ENCODE data around the gene LAMTOR5. TPM values are rescaled to one million over a fixed set of nuclear protein-coding genes. Genes with fewer than 3 reads are reported as not detected.

Gene LAMTOR5
- total and polyA plus RNA-seq, 2 of the 4 experiments (the other 2 are of a cell fraction), result 159 to 369 TPM

GRCh38 chr1:110434946-110435345 is 27.5 kb upstream of the LAMTOR5 start:
- Histone ChIP-seq H3K27ac (ENCODE audit: insufficient read depth, low read length) (no peak overlapping the region), H2BK20ac (ENCODE audit: low read depth, low read length) (no peak overlapping the region), H3K9me3 (ENCODE audit: control insufficient read depth, insufficient read depth, low read length) (no peaks in the 10 kb centered on the region), H4K5ac (ENCODE audit: low read depth, low read length) (no peak overlapping the region), H2AK5ac (ENCODE audit: low read depth, low read length) (no peak overlapping the region), H3K9ac (ENCODE audit: low read depth, low read length) (no peak overlapping the region), H2AK9ac (replicated peaks; ENCODE audit: low read depth, low read length, poor library complexity) (no peak overlapping the region), H3K23ac (ENCODE audit: low read depth, low read length) (no peak overlapping the region), H2AFZ (replicated peaks; ENCODE audit: low read length, poor library complexity) (no peak overlapping the region), H3K79me1 (ENCODE audit: low read depth in 1 of 2, low read length in 2 of 2) (no peaks in the 10 kb centered on the region), H2BK5ac (ENCODE audit: low read depth, low read length, poor library complexity, severe bottlenecking) (no peak overlapping the region), H3K4me3 (ENCODE audit: insufficient read depth, low read depth, low read length) (no peak overlapping the region), H3K14ac (replicated peaks; ENCODE audit: low read depth, low read length) (no peak overlapping the region), H4K91ac (ENCODE audit: insufficient read depth, low read depth, low read length) (no peak overlapping the region), H2BK15ac (ENCODE audit: low read depth, low read length) (no peak overlapping the region), H4K8ac (ENCODE audit: low read depth in 2 of 2, low read length in 2 of 2) (no peak overlapping the region), H4K20me1 (ENCODE audit: insufficient read depth, low read length) (no peaks in the 10 kb centered on the region), H3K36me3 (ENCODE audit: control insufficient read depth, insufficient read depth, low read length) (no peaks in the 10 kb centered on the region), H3K4ac (ENCODE audit: low read depth, low read length) (no peak overlapping the region), H3K18ac (ENCODE audit: low read depth, low read length) (no peak overlapping the region), H2BK120ac (ENCODE audit: low read depth, low read length) (no peak overlapping the region), H3K9me1 (ENCODE audit: insufficient read depth, low read length) (no peaks in the 10 kb centered on the region), H3K4me1 (ENCODE audit: control insufficient read depth, insufficient read depth, low read length) (peaks cover 2% of the 10 kb centered on the region; the same call in 1 of the 2 replicates), H3K4me2 (ENCODE audit: low read depth, low read length) (no peak overlapping the region), H3K27me3 (ENCODE audit: control insufficient read depth, insufficient read depth, low read length) (peaks cover 46% of the 10 kb centered on the region), H3K56ac (ENCODE audit: extremely low read depth, insufficient read depth, low read length) (no peak overlapping the region)
- intact Hi-C loops (cut with micrococcal nuclease) (no loop called here), dilution Hi-C loops (cut with HindIII; ENCODE audit: low sequenced_read_pairs, unreplicated experiment) (no loop called here), in situ Hi-C loops (cut with MboI; ENCODE audit: low sequenced_read_pairs) (no loop called here)
- ChIA-PET CTCF (interaction anchor here (0.8 kb wide), 1 partner anchor 25 kb away, joined by 3 read pairs; no protein-coding TSS in a partner anchor), POLR2A (ENCODE audit: unreplicated experiment) (no interaction called here)
- DNase-seq (no peak), ATAC-seq (ENCODE audit: low read depth) (no peak)
- TF ChIP-seq RAD21 (IDR thresholded peaks at IDR 0.05; ENCODE audit: low read length) (no peak), MAFK (IDR thresholded peaks at IDR 0.05; ENCODE audit: low read depth, low read length) (no peak), POLR2A (IDR thresholded peaks at IDR 0.05; ENCODE audit: low read depth, low read length) (no peak), FOS (IDR thresholded peaks at IDR 0.05; ENCODE audit: low read depth, low read length) (no peak), MXI1 (IDR thresholded peaks at IDR 0.05; ENCODE audit: borderline replicate concordance, low read depth, low read length) (no peak), ELK1 (IDR thresholded peaks at IDR 0.05; ENCODE audit: borderline replicate concordance, low read depth, low read length) (no peak), CHD1 (IDR thresholded peaks at IDR 0.05; ENCODE audit: low read depth, low read length) (no peak), BHLHE40 (IDR thresholded peaks at IDR 0.05; ENCODE audit: low read depth, low read length) (no peak), RFX5 (IDR thresholded peaks at IDR 0.05; ENCODE audit: low read depth, low read length) (no peak), SMC3 (IDR thresholded peaks at IDR 0.05; ENCODE audit: low read depth, low read length) (no peak), RCOR1 (IDR thresholded peaks at IDR 0.05; ENCODE audit: insufficient replicate concordance, low read length) (no peak), CEBPB (IDR thresholded peaks at IDR 0.05; ENCODE audit: low read depth, low read length) (no peak), CTCF (conservative IDR thresholded peaks at IDR 0.05; ENCODE audit: low read depth, low read length) (no peak), NFE2L2 (IDR thresholded peaks at IDR 0.05; ENCODE audit: low read depth, low read length) (no peak), MAZ (IDR thresholded peaks at IDR 0.05; ENCODE audit: borderline replicate concordance, low read depth, low read length) (no peak), USF2 (IDR thresholded peaks at IDR 0.05; ENCODE audit: low read depth, low read length) (no peak)
- WGBS, 2 experiments (ENCODE audit: extremely low coverage in 2 of 2, insufficient read length in 1 of 2), result no CpG with 5 or more reads among the region's 3 CpGs
- no TSS peak for BruUV-seq (replicated peaks)
